Measurements from ENCODE around the gene LRRFIP2. TPM values are rescaled to one million over a fixed set of nuclear protein-coding genes. Genes with fewer than 3 reads are reported as not detected.
"Not testable (repeated sequence)": the region's sequence is repeated elsewhere in the genome, so short reads cannot be mapped to it uniquely, and the experiment has no call there.

Gene LRRFIP2
- total RNA-seq, 1 donor from 2014 or later: 54.0 TPM

GRCh38 chr3:37190667-37191066 is 16.3 kb upstream of the LRRFIP2 start:
- DNase-seq (ENCODE audit: low spot score): no peak

- DNase-seq (ENCODE audit: low spot score): no peak
Measured at GRCh38 chr3:37189109-37189508, 14.7 kb upstream of the LRRFIP2 start.

GRCh38 chr3:37183976-37184375 is 9.6 kb upstream of the LRRFIP2 start:
- DNase-seq (ENCODE audit: low spot score): no peak

GRCh38 chr3:37183375-37183831 is 9.0 kb upstream of the LRRFIP2 start:
- DNase-seq (ENCODE audit: low spot score): no peak

- DNase-seq (ENCODE audit: low spot score): no peak
Measured at GRCh38 chr3:37182816-37183215, 8.4 kb upstream of the LRRFIP2 start.

GRCh38 chr3:37181756-37182155 is 7.4 kb upstream of the LRRFIP2 start:
- DNase-seq (ENCODE audit: low spot score): no peak

- DNase-seq (ENCODE audit: low spot score): no peak
Measured at GRCh38 chr3:37179144-37179967, 5.0 kb upstream of the LRRFIP2 start.

- DNase-seq (ENCODE audit: low spot score): no peak
Measured at GRCh38 chr3:37173806-37174205, 576 bp downstream of the LRRFIP2 start.

GRCh38 chr3:37171144-37171543 is 3.2 kb downstream of the LRRFIP2 start:
- no peak for DNase-seq (ENCODE audit: low spot score)

- DNase-seq (ENCODE audit: low spot score): no peak
Measured at GRCh38 chr3:37170513-37170912, 3.9 kb downstream of the LRRFIP2 start.

GRCh38 chr3:37170060-37170459 is 4.3 kb downstream of the LRRFIP2 start:
- no peak for DNase-seq (ENCODE audit: low spot score)

GRCh38 chr3:37168896-37169295 is 5.5 kb downstream of the LRRFIP2 start:
- DNase-seq (ENCODE audit: low spot score): no peak

GRCh38 chr3:37163262-37164015 is 10.9 kb downstream of the LRRFIP2 start:
- DNase-seq (ENCODE audit: low spot score): no peak

GRCh38 chr3:37162501-37163245 is 11.7 kb downstream of the LRRFIP2 start:
- DNase-seq (ENCODE audit: low spot score): no peak

GRCh38 chr3:37161351-37161750 is 13.0 kb downstream of the LRRFIP2 start:
- DNase-seq (ENCODE audit: low spot score): no peak

GRCh38 chr3:37155782-37156181 is 18.6 kb downstream of the LRRFIP2 start:
- no peak for DNase-seq (ENCODE audit: low spot score)

GRCh38 chr3:37154668-37155314 is 19.6 kb downstream of the LRRFIP2 start:
- no peak for DNase-seq (ENCODE audit: low spot score)

- DNase-seq (ENCODE audit: low spot score): no peak
Measured at GRCh38 chr3:37150621-37151020, 23.8 kb downstream of the LRRFIP2 start.

GRCh38 chr3:37149257-37149656 is 25.1 kb downstream of the LRRFIP2 start:
- no peak for DNase-seq (ENCODE audit: low spot score)

- no peak for DNase-seq (ENCODE audit: low spot score)
Measured at GRCh38 chr3:37148208-37148607, 26.2 kb downstream of the LRRFIP2 start.

GRCh38 chr3:37147666-37148065 is 26.7 kb downstream of the LRRFIP2 start:
- no peak for DNase-seq (ENCODE audit: low spot score)

GRCh38 chr3:37146927-37147326 is 27.5 kb downstream of the LRRFIP2 start:
- not testable (repeated sequence) for DNase-seq (ENCODE audit: low spot score)

Data from mucosa of gallbladder (tissue), 1 donor.